Smooth muscle cell (in vitro differentiated cells): ENCODE measurements around the gene KLK8. TPM values are rescaled to one million over a fixed set of nuclear protein-coding genes. Genes with fewer than 3 reads are reported as not detected.

Source experiments
- DNase-seq: peaks from one replicate; lab custom pipeline; 2025; ENCODE audit not compliant: unreplicated experiment; lab: John Stamatoyannopoulos, UW
- H2AFZ ChIP-seq: fragments of 200-600 bp; sonication (generic); 2 replicates; pipeline ENCODE4 v1.6.0; 2016; ENCODE audit warnings: antibody characterized with exemption, low read depth, mild to moderate bottlenecking
- H3F3A ChIP-seq: fragments of 200-600 bp; sonication (generic); 2 replicates; pipeline ENCODE4 v1.6.0; 2017; ENCODE audit warnings: antibody characterized with exemption, low read depth
- H3K27ac ChIP-seq: fragments of 200-600 bp; sonication (generic); 2 replicates; pipeline ENCODE4 v1.5.1; 2016; ENCODE audit warnings: low read depth, mild to moderate bottlenecking
- H3K27me3 ChIP-seq: fragments of 200-600 bp; sonication (generic); 2 replicates; pipeline ENCODE4 v1.6.1; 2016; ENCODE audit warnings: low read depth, mild to moderate bottlenecking
- H3K36me3 ChIP-seq: fragments of 200-600 bp; sonication (generic); 2 replicates; pipeline ENCODE4 v1.5.1; 2016; ENCODE audit warnings: low read depth
- H3K4me1 ChIP-seq: fragments of 200-600 bp; sonication (generic); 2 replicates; pipeline ENCODE4 v1.5.1; 2016; ENCODE audit warnings: low read depth
- H3K4me2 ChIP-seq: fragments of 200-600 bp; sonication (generic); 2 replicates; pipeline ENCODE4 v1.6.0; 2016; ENCODE audit warnings: mild to moderate bottlenecking
- H3K4me3 ChIP-seq: fragments of 200-600 bp; sonication (generic); 2 replicates; pipeline ENCODE4 v1.5.1; 2016; ENCODE audit warnings: mild to moderate bottlenecking
- H3K79me2 ChIP-seq: fragments of 200-600 bp; sonication (generic); 2 replicates; pipeline ENCODE4 v1.6.0; 2016; ENCODE audit warnings: low read depth, mild to moderate bottlenecking
- H3K9ac ChIP-seq: fragments of 200-600 bp; sonication (generic); 2 replicates; pipeline ENCODE4 v1.6.0; 2016; ENCODE audit warnings: low read depth
- H3K9me3 ChIP-seq: fragments of 200-600 bp; sonication (generic); replicated peaks from 2 replicates; pipeline ENCODE4 v1.5.1; 2016; ENCODE audit warnings: low read depth
- H4K20me1 ChIP-seq: fragments of 200-600 bp; sonication (generic); 2 replicates; pipeline ENCODE4 v1.6.0; 2016; ENCODE audit warnings: low read depth
- WGBS: methylation state at CpG from one replicate; pipeline ENCODE4 v1.1.7; 2016; ENCODE audit warnings: low lambda C conversion rate; 5-methylcytosine and 5-hydroxymethylcytosine counted together
- polyA plus RNA-seq: library from polyadenylated mRNA; unstranded; fragments of >200 nt; fragmentation: Nextera tagmentation; extraction: Ambion mirVana; gene quantifications from 2 replicates; pipeline ENCODE4 v1.2.1, GENCODE V29; 2016
- total RNA-seq: library from RNA; depleted of rRNA; stranded (reverse); fragments of >200 nt; gene quantifications from 2 replicates; pipeline ENCODE4 v1.2.3, GENCODE V29; 2014
- TF ChIP-seq, protein P1 (sequence below): fragments of 200-600 bp; sonication (generic); IDR thresholded peaks from 2 replicates; pipeline ENCODE4 v1.5.1; 2017; ENCODE audit warnings: borderline replicate concordance, mild to moderate bottlenecking, antibody characterized with exemption; ENCODE audit not compliant: insufficient read depth, poor library complexity, severe bottlenecking

Gene KLK8
- total and polyA plus RNA-seq, 2 experiments from 2014 or later: 11.6 TPM; not detected in 1

DNA sequence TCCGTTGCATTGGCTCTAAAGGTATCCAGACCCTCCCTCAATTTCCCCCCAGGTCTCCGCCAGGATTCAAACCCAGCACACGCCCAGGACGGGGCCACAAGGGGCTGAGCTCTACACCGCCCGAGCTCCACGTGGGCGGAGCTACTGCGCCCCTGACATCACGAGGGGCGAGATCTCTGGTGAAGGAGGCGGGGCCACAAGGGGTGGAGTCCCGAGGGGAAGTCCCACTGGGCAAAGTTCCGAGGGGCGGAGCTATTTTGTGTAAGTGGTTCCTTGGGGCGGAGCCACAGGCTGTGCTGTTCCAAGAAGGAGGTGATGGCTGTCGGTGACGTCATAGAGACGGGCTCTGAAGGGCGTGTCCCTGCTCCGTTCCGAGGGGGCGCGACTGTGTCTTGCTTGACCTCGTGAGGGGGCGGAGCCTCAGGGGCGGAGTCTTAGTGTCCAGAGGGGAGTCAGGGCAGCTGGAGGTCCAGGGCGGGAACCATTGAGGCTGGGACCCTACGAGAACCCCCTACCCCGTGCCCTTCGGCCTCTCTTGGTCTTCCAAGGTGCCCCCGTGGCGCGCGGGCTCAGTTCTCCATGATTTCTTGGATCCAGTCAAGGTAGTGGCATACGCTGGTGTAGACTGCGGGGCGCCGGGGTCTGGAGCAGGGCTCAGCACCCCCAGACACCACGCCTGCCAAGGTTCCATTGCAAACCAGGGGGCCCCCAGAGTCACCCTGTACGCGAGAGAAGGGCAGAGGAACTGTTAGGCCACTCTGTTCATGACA is 1.3 kb upstream of the KLK8 start:
- DNase-seq: no peak
- H3K4me2 ChIP-seq: no peak overlapping the region
- no peaks in the 10 kb centered on the region for H3K36me3 ChIP-seq
- H3K27me3 ChIP-seq: peaks cover 7% of the 10 kb centered on the region
- TF ChIP-seq, protein P1, sequence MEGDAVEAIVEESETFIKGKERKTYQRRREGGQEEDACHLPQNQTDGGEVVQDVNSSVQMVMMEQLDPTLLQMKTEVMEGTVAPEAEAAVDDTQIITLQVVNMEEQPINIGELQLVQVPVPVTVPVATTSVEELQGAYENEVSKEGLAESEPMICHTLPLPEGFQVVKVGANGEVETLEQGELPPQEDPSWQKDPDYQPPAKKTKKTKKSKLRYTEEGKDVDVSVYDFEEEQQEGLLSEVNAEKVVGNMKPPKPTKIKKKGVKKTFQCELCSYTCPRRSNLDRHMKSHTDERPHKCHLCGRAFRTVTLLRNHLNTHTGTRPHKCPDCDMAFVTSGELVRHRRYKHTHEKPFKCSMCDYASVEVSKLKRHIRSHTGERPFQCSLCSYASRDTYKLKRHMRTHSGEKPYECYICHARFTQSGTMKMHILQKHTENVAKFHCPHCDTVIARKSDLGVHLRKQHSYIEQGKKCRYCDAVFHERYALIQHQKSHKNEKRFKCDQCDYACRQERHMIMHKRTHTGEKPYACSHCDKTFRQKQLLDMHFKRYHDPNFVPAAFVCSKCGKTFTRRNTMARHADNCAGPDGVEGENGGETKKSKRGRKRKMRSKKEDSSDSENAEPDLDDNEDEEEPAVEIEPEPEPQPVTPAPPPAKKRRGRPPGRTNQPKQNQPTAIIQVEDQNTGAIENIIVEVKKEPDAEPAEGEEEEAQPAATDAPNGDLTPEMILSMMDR: no peak
- no peak overlapping the region for H3K4me3 ChIP-seq
- H3K27ac ChIP-seq: no peak overlapping the region
- no peaks in the 10 kb centered on the region for H3F3A ChIP-seq
- no peak overlapping the region for H2AFZ ChIP-seq
- no peak overlapping the region for H3K9ac ChIP-seq
- H3K9me3 ChIP-seq: no peaks in the 10 kb centered on the region
- WGBS: 68% methylated on average over 42 of the region's 42 CpGs
- H4K20me1 ChIP-seq: no peaks in the 10 kb centered on the region
- H3K79me2 ChIP-seq: no peaks in the 10 kb centered on the region
- H3K4me1 ChIP-seq: peaks cover 5% of the 10 kb centered on the region

DNA sequence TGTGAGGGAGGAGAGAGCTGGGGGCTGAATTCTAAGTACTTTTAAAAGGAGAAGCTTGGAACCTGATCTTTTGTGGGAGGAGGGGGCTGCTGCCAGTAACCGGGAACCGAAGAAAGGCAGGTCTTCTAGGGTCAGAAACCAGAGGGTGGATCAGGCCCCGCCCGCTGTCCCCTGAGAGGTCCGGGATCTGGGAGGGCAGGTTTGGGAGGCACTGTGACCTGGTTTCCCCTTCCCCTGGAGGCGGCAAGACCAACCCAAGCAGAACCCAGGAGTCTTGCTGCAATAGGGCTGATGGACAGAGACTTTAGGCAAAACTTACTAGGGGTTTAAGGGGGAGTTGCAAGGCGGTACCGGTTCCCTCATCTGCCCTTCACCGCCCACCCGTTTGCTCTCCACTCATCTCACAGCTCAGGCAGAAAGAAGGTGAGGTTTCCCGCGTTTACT is 707 bp upstream of the KLK8 start:
- Histone ChIP-seq H3K79me2 (no peaks in the 10 kb centered on the region), H3K36me3 (no peaks in the 10 kb centered on the region), H3K9me3 (no peaks in the 10 kb centered on the region), H4K20me1 (no peaks in the 10 kb centered on the region), H3K4me1 (peaks cover 5% of the 10 kb centered on the region), H3K4me3 (no peak overlapping the region), H3K4me2 (no peak overlapping the region), H3K27ac (no peak overlapping the region), H3K27me3 (peaks cover 7% of the 10 kb centered on the region), H3F3A (no peaks in the 10 kb centered on the region), H2AFZ (no peak overlapping the region), H3K9ac (no peak overlapping the region)
- TF ChIP-seq, protein P1: no peak
- DNase-seq: no peak
- 67% methylated on average over 12 of the region's 12 CpGs for WGBS

DNA sequence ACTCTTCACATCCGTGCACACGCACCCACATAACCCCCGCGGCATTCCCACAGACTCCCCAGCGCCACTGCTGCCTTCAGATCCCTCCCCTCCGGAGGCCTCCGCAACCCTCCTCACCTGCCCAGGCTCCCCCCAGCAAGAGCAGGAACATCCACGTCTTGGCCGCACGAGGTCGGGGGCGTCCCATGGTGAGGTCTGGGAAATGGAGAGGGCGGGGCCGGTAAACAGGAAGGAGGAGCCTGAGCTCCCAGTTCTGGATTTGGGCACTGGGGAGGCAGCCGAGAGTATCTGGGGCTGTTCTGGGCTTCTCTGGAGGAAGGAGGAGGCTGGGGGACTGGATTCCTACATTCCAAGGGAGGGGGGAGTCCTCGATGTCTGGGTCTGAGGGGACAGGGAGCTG is 423 bp downstream of the KLK8 start:
- Histone ChIP-seq H3K4me2 (no peak overlapping the region), H3K4me1 (peaks cover 5% of the 10 kb centered on the region), H3K27me3 (peaks cover 10% of the 10 kb centered on the region), H3K4me3 (no peak overlapping the region), H3K36me3 (no peaks in the 10 kb centered on the region), H3K79me2 (no peaks in the 10 kb centered on the region), H3K9me3 (no peaks in the 10 kb centered on the region), H3K27ac (no peak overlapping the region), H3K9ac (no peak overlapping the region), H4K20me1 (no peaks in the 10 kb centered on the region), H2AFZ (no peak overlapping the region), H3F3A (no peaks in the 10 kb centered on the region)
- DNase-seq: no peak
- 36% methylated on average over 16 of the region's 16 CpGs for WGBS
- TF ChIP-seq, protein P1: no peak

DNA sequence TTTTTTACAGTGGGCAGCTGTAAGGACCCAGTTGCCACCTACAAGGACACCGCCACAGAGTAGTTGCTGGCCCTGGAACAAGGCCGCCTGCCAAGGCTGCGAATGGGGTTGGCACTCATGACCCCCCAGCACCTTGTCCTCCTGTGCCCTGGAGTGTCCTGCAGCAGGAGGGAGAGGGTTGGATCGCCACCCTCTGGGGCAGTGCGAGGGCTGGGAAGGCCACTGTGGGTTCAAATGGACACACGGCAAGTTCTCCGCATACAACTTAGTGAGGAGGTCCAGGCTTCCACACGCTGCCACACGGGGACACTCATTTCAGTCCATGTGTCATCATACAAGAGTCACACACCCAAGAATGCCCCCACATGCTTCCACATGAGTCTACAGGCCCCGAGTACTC is 978 bp downstream of the KLK8 start:
- Histone ChIP-seq H3F3A (no peaks in the 10 kb centered on the region), H3K27ac (no peak overlapping the region), H3K79me2 (no peaks in the 10 kb centered on the region), H3K4me3 (no peak overlapping the region), H2AFZ (no peak overlapping the region), H3K4me2 (no peak overlapping the region), H3K27me3 (peaks cover 9% of the 10 kb centered on the region), H3K9ac (no peak overlapping the region), H3K4me1 (peaks cover 5% of the 10 kb centered on the region), H3K9me3 (no peaks in the 10 kb centered on the region), H3K36me3 (no peaks in the 10 kb centered on the region), H4K20me1 (no peaks in the 10 kb centered on the region)
- TF ChIP-seq, protein P1: no peak
- 95% methylated on average over 10 of the region's 10 CpGs for WGBS
- no peak for DNase-seq
